Esophagus squamous epithelium (tissue), 5 donors: ENCODE results near the gene BCL11B. TPM values are rescaled to one million over a fixed set of nuclear protein-coding genes. Genes with fewer than 3 reads are reported as not detected.

Experiments
- DNase-seq: peaks from one replicate; lab custom pipeline; 2025; lab: John Stamatoyannopoulos, UW
- H3K27ac ChIP-seq, 4 donors: fragments of 200-600 bp; sonication (generic); one replicate each; pipeline ENCODE4 v1.5.1; 2016 to 2019; ENCODE audit warnings: mild to moderate bottlenecking in 1 of 4
- H3K27me3 ChIP-seq, 4 donors: fragments of 200-600 bp; sonication (generic); 1 replicate in 3 of 4; 2 replicates in 1 of 4; pipeline versions ENCODE4 v1.5.1 to v1.6.0; 2017 to 2021; ENCODE audit warnings: antibody characterized with exemption in 1 of 4
- H3K36me3 ChIP-seq, 3 donors: fragments of 200-600 bp; sonication (generic); one replicate each; pipeline ENCODE4 v1.5.1; 2016 to 2019
- H3K4me1 ChIP-seq, 3 donors: fragments of 200-600 bp; sonication (generic); one replicate each; pipeline ENCODE4 v1.5.1; 2017 to 2019
- H3K4me3 ChIP-seq, 4 donors: fragments of 200-600 bp; sonication (generic); 1 replicate in 3 of 4; 2 replicates in 1 of 4; pipeline ENCODE4 v1.5.1; 2016 to 2019; ENCODE audit warnings: mild to moderate bottlenecking in 2 of 4, moderate library complexity in 1 of 4
- H3K9me3 ChIP-seq, 3 donors: fragments of 200-600 bp; sonication (generic); one replicate each; pipeline ENCODE4 v1.5.1; 2016 to 2019
- CTCF ChIP-seq, 6 experiments: fragments of 450-650 bp in 4 of 6; fragments of 200-600 bp in 2 of 6; sonication (generic) in 2 of 6; IDR thresholded peaks; one replicate each; pipeline ENCODE4 v1.5.1; 2016 to 2019; ENCODE audit warnings: antibody characterized with exemption in 6 of 6, mild to moderate bottlenecking in 4 of 6, moderate library complexity in 4 of 6
- POLR2A ChIP-seq, 4 donors: fragments of 450-650 bp; IDR thresholded peaks; one replicate each; pipeline ENCODE4 v1.6.1; 2017; ENCODE audit warnings: antibody characterized with exemption in 4 of 4, mild to moderate bottlenecking in 4 of 4, moderate library complexity in 3 of 4
- whole genome bisulfite sequencing, 2 donors: methylation state at CpG; one replicate each; pipeline ENCODE4 v1.1.5; 2018; 5-methylcytosine and 5-hydroxymethylcytosine counted together
- intact Hi-C: fragments of 100-400 bp; cut with DNase I; formaldehyde crosslinking; loops from one replicate; pipeline ENCODE4 v1.15.0; 2022
- total RNA-seq, 4 donors: library from RNA; depleted of rRNA; stranded (reverse); fragments of >200 nt; gene quantifications; one replicate each; pipeline ENCODE4 v1.1.0, GENCODE V29; 2016
- donor health status: DM: yes; HTN: yes; CAD: no.

BCL11B gene
- total RNA-seq, 4 donors from 2014 or later: 10.1 to 19.3 (median 12.9) TPM

- WGBS, 2 donors: 78 to 85% methylated on average over 2 to 4 of the region's 7 CpGs
- Histone ChIP-seq H3K36me3 (peaks cover 0 to 15% (median 0%) of the 10 kb centered on the region in 3 donors), H3K4me3 (no peak overlapping the region), H3K4me1 (peaks cover 6 to 71% (median 12%) of the 10 kb centered on the region in 3 donors), H3K27ac (no peak overlapping the region), H3K9me3 (no peaks in the 10 kb centered on the region), H3K27me3 (no peaks in the 10 kb centered on the region)
- intact Hi-C loops: no loop called here
- DNase-seq: no peak
- TF ChIP-seq POLR2A (IDR thresholded peaks at IDR 0.05): no peak
- no peak for TF ChIP-seq CTCF (IDR thresholded peaks at IDR 0.05)
Observed at GRCh38 chr14:99209409-99209808, 62.6 kb downstream of the BCL11B start.

GRCh38 chr14:99208318-99208717 is 63.7 kb downstream of the BCL11B start:
- TF ChIP-seq CTCF (IDR thresholded peaks at IDR 0.05) (no peak), POLR2A (IDR thresholded peaks at IDR 0.05) (no peak)
- peaks cover 0 to 18% (median 0%) of the 10 kb centered on the region in 3 donors for H3K36me3 ChIP-seq
- no peak for DNase-seq

GRCh38 chr14:99207456-99207855 is 64.5 kb downstream of the BCL11B start:
- no CpG with 5 or more reads among the region's 4 CpGs for WGBS, 2 donors
- TF ChIP-seq POLR2A (IDR thresholded peaks at IDR 0.05) (no peak), CTCF (IDR thresholded peaks at IDR 0.05) (no peak)
- Histone ChIP-seq H3K27ac (no peak overlapping the region), H3K27me3 (no peaks in the 10 kb centered on the region), H3K4me1 (peaks cover 0 to 59% (median 6%) of the 10 kb centered on the region in 3 donors), H3K36me3 (peaks cover 0 to 18% (median 0%) of the 10 kb centered on the region in 3 donors), H3K9me3 (no peaks in the 10 kb centered on the region), H3K4me3 (no peak overlapping the region)
- no peak for DNase-seq
- intact Hi-C loops: no loop called here

More at GRCh38 chr14:99208318-99208717, 63.7 kb downstream of the BCL11B start:
- H3K9me3 ChIP-seq: no peaks in the 10 kb centered on the region
- H3K4me3 ChIP-seq: no peak overlapping the region
- H3K4me1 ChIP-seq: peaks cover 6 to 60% (median 7%) of the 10 kb centered on the region in 3 donors
- H3K27ac ChIP-seq: peak overlapping the region in 2 of 4 donors; percentile 7 to 13
- no peaks in the 10 kb centered on the region for H3K27me3 ChIP-seq
- intact Hi-C loops: no loop called here
- WGBS, 2 donors: 39 to 67% methylated on average over 1 to 5 of the region's 9 CpGs

GRCh38 chr14:99206090-99206489 is 65.9 kb downstream of the BCL11B start:
- no peak for DNase-seq
- TF ChIP-seq CTCF (IDR thresholded peaks at IDR 0.05) (no peak), POLR2A (IDR thresholded peaks at IDR 0.05) (no peak)
- 77 to 87% methylated on average over 4 of the region's 4 CpGs for WGBS, 2 donors
- peaks cover 0 to 18% (median 0%) of the 10 kb centered on the region in 3 donors for H3K36me3 ChIP-seq
- H3K4me3 ChIP-seq: no peak overlapping the region
- H3K9me3 ChIP-seq: no peaks in the 10 kb centered on the region
- H3K27ac ChIP-seq: no peak overlapping the region
- no peaks in the 10 kb centered on the region for H3K27me3 ChIP-seq
- intact Hi-C loops: no loop called here
- H3K4me1 ChIP-seq: peaks cover 0 to 51% (median 6%) of the 10 kb centered on the region in 3 donors

- Histone ChIP-seq H3K4me1 (peaks cover 0 to 51% (median 6%) of the 10 kb centered on the region in 3 donors), H3K9me3 (no peaks in the 10 kb centered on the region), H3K36me3 (peaks cover 0 to 18% (median 0%) of the 10 kb centered on the region in 3 donors), H3K4me3 (no peak overlapping the region), H3K27me3 (peaks cover 0 to 3% (median 0%) of the 10 kb centered on the region in 4 donors), H3K27ac (no peak overlapping the region)
- intact Hi-C loops: no loop called here
- no peak for DNase-seq
- TF ChIP-seq CTCF (IDR thresholded peaks at IDR 0.05) (no peak), POLR2A (IDR thresholded peaks at IDR 0.05) (no peak)
- WGBS, 2 donors: 83 to 86% methylated on average over 13 to 16 of the region's 17 CpGs
Observed at GRCh38 chr14:99205086-99205688, 66.8 kb downstream of the BCL11B start.
